VCaP (cell line): ENCODE data around the gene LCP1.
A peak's percentile ranks its signal among the peaks of the same experiment; 100 is the strongest.

Source experiments
- H3K27ac ChIP-seq: fragments of 450-650 bp; 2 replicates; pipeline ENCODE4 v1.5.1; 2017
- TF ChIP-seq, protein P1 (sequence below): fragments of 450-650 bp; conservative IDR thresholded peaks from 2 replicates; pipeline ENCODE4 v1.5.1; 2017; ENCODE audit warnings: mild to moderate bottlenecking, moderate library complexity

LCP1 gene

DNA sequence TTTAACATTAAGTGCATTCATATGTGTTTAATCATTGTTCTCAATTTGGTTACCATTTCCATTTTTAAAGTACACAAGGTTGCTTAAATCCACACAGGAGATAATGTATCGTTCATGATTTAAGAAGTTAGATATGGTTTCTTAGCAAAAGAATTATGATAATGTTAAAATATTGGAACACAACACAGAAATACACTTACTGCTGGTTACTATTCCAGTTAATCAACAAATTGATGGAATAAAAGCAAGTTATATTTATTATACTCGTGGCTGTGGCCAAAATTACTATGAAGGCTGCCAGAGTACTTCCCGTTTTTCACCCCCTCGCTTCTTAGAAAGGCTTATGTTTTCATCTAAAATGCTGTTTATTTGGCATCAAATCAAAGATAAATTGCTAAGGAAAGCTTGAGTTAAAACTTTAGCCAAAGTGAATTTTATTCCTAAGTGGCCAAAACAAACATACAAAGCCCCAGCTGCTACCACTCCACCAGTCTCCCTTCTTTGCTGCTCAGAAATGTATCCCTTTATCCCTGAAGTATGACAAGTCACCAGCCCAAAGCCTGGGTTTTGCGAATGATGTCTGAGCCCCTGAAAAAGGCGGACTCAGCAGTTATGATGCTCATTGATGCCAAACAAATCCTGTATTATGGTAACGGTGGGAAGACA, 27.7 kb downstream of the LCP1 start:
- peak overlapping the region; percentile 78; the same call in 1 of the 2 replicates for H3K27ac ChIP-seq
- TF ChIP-seq, protein P1, sequence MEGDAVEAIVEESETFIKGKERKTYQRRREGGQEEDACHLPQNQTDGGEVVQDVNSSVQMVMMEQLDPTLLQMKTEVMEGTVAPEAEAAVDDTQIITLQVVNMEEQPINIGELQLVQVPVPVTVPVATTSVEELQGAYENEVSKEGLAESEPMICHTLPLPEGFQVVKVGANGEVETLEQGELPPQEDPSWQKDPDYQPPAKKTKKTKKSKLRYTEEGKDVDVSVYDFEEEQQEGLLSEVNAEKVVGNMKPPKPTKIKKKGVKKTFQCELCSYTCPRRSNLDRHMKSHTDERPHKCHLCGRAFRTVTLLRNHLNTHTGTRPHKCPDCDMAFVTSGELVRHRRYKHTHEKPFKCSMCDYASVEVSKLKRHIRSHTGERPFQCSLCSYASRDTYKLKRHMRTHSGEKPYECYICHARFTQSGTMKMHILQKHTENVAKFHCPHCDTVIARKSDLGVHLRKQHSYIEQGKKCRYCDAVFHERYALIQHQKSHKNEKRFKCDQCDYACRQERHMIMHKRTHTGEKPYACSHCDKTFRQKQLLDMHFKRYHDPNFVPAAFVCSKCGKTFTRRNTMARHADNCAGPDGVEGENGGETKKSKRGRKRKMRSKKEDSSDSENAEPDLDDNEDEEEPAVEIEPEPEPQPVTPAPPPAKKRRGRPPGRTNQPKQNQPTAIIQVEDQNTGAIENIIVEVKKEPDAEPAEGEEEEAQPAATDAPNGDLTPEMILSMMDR = no peak

DNA sequence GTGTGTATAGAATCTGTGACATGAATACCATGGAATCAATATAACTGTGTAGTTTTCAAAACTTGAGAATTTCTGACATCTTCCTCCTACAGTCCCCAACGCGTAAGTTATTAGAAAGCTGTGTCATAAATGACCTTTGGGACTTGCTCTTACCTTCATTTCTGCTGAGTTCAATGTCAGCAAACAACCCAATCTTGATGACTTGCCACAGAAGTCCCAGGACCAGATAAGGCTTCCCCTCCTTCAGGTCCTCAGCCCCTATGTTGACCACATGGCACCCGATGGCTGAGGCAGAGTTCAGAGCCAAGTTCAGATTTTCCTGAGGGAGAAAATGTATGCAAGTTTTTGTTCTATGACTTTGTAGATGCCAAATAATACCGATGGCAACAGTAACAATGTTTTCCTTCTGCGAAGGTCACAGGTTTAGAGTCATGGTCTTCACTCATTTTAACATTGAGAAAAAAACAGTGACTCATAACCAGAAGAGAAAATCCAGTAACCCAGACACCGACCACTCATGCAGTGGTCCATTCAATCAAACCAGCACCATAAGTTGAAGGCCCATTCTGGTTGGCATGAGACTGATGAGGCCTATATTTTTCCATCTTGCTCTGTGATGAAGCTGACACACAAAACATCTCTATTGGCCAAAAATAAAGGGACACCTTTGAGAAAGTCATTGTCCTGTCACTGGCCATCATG, 29.2 kb downstream of the LCP1 start:
- H3K27ac ChIP-seq = 0 out of 2 replicates have a peak overlapping the region, but pooled peaks have one; percentile 98
- TF ChIP-seq, protein P1 = no peak

DNA sequence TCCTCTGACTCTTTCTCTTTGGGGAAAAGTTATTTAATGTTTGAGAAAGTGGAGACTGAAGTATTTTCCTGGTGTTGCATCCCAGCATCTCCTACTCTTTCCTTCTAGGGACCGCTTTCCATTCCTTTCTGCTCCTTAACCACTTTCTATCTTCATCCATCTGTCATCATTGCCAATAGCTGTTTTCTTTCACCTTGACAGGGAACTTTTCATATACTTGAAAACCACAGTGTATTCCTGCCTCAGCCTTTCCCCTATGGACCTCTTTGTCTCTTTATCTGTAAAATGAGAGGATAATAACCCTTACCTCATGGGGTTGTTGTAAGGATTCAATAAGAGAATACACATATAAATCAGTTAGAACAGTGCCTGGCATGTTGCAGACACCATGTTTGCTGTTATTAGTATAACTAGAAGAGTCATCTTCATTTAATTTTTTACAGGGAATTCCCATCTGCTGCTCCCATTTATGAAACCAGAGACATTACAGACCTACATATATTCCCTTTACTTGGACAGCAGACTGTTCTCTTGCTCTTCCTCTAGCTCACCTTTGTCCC, 31.8 kb downstream of the LCP1 start:
- TF ChIP-seq, protein P1 = no peak
- peak overlapping the region; percentile 98 for H3K27ac ChIP-seq

GRCh38 chr13:46149272-46150133, 32.5 kb downstream of the LCP1 start:
- peak overlapping the region; percentile 98 for H3K27ac ChIP-seq
- TF ChIP-seq, protein P1 = no peak

- TF ChIP-seq, protein P1 = peak; percentile 79
- peak overlapping the region; percentile 98 for H3K27ac ChIP-seq
Measured at GRCh38 chr13:46146898-46147297, 35.1 kb downstream of the LCP1 start.

DNA sequence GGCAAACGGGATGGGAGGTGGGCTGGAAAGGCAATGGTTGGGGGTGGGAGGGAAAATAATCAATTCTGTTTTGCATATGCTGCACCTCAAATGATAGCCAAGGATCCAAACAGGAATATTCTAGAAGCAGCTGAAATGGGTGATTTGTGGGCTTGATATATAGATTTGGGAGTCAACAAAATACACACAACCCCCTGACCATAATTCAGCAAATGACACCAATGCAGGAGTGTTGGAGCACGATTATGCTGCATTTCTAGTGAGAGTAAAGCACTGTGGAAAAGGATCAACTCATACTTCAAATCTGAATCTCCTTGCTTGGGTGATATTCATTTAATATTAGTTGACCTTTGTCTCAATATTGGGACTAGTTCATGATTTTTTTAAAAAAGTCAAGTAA, 36.0 kb downstream of the LCP1 start:
- TF ChIP-seq, protein P1 = no peak

GRCh38 chr13:46145135-46145534, 36.8 kb downstream of the LCP1 start:
- peak overlapping the region; percentile 98 for H3K27ac ChIP-seq
- TF ChIP-seq, protein P1 = no peak

More for the DNA sequence above, 36.0 kb downstream of the LCP1 start:
- peak overlapping the region; percentile 98 for H3K27ac ChIP-seq
